ENCODE data around the gene PRKG1.

DNA sequence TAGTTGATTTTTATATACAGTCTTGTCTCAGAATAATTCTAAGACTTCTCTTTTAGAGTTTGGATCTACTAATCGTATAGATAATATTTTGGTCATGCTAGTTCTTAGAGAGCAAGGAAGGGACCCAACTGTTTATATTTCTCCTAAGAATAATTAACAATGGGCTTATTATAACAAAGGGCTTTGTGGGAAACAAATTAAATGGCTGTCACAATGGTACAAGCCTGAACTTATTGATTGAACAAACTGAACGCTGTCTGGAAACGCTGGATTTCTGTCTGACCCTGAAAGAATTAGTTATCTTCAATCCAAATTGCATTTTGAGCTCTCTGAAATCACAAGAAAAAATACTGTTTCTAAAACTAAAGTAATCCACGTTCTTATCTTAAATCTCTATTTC, 568.3 kb downstream of the PRKG1 start:
- TF ChIP-seq, protein P1, sequence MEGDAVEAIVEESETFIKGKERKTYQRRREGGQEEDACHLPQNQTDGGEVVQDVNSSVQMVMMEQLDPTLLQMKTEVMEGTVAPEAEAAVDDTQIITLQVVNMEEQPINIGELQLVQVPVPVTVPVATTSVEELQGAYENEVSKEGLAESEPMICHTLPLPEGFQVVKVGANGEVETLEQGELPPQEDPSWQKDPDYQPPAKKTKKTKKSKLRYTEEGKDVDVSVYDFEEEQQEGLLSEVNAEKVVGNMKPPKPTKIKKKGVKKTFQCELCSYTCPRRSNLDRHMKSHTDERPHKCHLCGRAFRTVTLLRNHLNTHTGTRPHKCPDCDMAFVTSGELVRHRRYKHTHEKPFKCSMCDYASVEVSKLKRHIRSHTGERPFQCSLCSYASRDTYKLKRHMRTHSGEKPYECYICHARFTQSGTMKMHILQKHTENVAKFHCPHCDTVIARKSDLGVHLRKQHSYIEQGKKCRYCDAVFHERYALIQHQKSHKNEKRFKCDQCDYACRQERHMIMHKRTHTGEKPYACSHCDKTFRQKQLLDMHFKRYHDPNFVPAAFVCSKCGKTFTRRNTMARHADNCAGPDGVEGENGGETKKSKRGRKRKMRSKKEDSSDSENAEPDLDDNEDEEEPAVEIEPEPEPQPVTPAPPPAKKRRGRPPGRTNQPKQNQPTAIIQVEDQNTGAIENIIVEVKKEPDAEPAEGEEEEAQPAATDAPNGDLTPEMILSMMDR (IDR thresholded peaks at IDR 0.05): no peak
- TF ChIP-seq EZH2 (IDR thresholded peaks at IDR 0.05; ENCODE audit: borderline replicate concordance, insufficient read depth, low read depth, low read length, poor library complexity, severe bottlenecking): no peak

All from B cell (primary cell).